Measurements from ENCODE around the gene RTKN.

RTKN gene

DNA sequence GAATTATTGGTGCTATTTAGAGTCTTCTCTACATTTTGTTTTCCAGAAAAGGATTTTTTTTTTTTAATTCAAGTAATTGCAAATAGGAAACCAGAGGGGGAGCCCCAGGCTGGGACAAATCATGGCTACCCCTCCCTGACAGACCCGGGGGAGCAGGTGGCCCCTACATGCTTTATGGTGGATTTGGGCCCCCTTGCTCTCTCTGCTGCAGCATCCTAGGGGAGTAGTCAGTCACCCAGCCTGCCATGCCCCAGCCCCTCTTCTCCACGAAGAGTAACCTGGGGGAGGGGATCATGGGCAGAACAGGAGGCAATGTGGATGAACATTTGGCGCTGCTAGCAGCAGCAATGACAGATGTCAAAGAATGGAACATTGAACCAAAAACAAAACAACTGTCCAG, 25.0 kb downstream of the RTKN start:
- no peak for DNase-seq

DNA sequence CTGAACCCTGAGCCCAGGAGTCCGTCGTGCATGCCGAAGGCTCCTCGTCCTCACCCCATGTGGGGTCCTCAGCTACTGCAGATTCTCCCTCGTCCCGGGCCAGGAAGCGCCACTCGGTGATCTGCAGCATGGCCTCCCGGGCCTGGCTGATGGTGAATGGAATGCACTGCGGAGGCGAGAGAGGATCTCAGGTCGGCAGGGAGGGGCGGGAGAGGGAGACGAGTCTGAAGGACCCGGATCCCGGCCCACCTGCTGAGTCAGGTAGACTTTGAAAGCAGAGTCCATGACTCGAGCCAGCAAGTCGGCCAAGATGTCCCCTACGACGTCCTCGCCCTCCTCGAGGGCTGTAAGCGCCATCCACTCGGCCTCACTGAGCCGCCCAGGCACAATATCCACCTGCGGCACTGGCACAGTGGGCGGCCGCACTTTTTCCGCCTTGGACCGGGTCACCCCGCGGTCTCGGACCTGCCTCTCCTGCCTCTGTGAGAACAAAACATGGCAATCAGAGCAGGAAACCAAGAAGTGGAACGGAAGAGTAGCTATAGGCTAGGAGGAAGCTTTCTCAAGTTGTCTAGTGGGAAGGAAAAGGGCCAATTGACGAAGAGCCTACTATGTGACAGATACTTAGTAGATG, 25.9 kb downstream of the RTKN start:
- no peak for DNase-seq

GRCh38 chr2:74414881-74415761, 26.6 kb downstream of the RTKN start:
- peak; percentile 39 for DNase-seq

DNA sequence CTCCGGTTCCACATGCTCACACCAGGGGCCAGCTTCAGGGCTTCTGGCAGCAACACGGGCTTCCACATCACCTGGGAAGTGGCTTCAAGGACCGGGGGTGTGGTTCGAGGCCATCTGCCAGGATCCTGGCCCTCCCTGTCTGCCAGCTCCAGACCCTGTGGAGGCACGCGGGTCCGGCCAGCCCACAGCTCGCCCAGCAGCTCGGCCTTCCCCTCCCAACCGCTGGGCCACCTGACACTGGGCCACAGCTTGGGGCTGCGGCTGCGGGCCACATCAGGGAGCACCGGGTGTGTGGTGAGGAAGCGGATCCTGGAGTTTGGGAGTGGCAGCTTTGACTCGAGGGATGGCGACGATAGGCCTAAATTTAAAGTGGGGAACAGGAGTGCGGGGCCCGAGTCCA, 27.3 kb downstream of the RTKN start:
- no peak for DNase-seq

GRCh38 chr2:74413001-74413698, 28.6 kb downstream of the RTKN start:
- DNase-seq = no peak

- DNase-seq = no peak
These were observed 34.1 kb downstream of the RTKN start for GRCh38 chr2:74407682-74408081.

GRCh38 chr2:74406035-74406434, 35.7 kb downstream of the RTKN start:
- no peak for DNase-seq

DNA sequence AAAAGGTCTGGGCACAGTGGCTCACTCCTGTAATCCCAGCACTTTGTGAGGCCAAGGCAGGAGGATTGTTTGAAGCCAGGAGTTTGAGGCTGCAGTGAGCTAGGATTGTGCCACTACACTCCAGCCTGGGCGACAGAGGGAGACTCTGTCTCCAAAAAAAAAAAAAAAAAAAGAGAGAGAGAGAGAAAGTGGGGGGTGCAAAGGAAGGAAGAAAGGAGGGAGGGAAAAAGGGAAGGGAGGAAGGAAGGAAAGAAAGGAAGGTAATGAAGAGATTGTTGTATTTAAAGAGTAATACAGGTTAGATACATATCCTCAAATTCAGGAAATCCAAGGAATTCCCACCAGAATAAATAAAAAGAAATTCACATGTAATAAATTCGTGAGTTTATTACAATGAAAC, 39.8 kb downstream of the RTKN start:
- no peak for DNase-seq

- no peak for DNase-seq
These were observed 42.0 kb downstream of the RTKN start for GRCh38 chr2:74399785-74400184.

DNA sequence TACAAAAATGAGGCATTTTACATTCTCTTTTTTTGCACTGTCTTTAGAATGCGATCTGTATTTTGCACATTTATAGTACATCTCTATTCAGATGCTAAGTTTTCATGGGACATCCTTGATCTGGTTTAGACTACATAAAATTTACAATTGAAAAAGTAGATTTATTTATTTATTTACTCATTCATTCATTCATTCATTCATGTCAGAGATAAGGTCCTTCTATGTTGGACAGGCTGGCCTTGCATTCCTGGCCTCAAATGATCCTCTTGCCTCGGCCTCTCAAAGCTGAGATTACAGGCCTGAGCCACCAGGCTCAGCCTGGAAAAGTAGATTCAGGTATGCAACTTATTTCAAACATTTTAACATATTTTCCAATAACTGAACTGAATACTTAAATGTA, 45.6 kb downstream of the RTKN start:
- no peak for DNase-seq

DNA sequence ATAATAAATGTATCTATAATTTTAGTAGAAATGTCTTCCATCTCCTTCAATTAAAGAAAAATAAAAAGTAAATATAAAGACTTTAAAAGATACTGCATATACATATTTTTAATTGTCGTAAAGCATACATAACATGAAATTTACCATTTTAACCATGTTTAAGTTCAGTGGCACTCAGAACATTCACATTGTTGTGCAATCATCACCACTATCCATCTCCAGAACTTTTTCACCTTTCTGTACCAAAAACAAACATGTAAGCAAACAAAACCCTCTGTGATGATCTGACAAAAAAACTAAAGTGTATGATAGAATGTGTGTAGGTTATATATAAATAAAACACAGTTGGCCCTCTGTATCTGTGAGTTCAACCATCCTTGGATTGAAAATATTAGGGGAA, 48.2 kb downstream of the RTKN start:
- DNase-seq = no peak

- no peak for DNase-seq
These were observed 49.3 kb downstream of the RTKN start for GRCh38 chr2:74392449-74392743.

GRCh38 chr2:74391580-74392448, 49.9 kb downstream of the RTKN start:
- DNase-seq = peak; percentile 95

DNA sequence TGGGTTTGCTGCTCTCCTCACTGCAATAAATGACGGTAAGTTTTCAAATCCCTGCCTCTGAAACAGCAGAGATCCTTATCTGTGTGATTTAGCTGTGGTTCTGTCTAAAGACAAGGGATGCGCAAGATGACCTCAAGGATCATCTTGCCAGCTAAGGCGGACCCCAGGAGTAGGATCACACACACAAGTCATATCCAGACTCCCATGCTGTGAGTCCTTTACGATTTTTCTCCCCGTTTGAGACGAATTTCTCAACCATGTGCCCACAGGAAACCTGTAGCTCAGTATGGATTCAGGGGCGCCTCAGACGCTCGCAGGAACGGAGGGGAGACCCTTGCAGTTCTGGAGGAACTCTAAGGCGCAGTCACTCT, 50.5 kb downstream of the RTKN start:
- no peak for DNase-seq

DNA sequence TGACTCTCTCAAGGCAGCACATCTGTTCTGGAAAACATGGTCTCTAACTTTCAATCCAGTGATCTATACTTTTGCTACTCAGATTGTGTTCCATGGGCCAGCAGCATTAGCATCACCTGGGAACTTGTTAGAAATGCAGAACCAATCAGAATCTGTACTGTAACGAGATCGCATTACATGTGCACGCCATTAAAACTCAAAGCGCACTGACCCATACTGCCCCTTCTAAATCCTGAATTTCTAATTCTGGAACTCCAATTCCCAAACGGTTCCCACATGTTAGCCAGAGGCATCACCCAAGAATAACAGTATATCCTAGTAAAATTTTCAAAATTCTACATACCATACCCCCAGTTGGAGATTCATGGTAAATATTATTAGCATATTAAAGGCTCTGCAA, 51.1 kb downstream of the RTKN start:
- DNase-seq = no peak

DNA sequence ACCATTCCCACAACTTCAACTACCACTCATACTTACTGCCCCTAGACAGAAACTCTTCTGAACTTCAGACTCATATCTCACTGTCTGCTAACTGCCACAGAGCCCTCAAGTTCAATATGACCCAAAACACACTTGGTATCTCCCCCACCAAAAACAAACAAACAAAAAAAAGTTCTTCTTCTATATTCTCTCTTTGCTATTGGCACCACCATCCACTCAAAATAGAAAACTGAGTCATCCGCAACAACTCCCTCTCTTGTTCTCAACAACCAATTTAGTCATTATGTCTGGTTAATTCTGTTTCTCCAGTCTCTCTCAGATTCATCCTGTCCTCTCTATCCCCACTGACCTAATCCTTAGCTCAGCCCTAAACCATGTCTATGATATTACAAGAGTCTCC, 54.4 kb downstream of the RTKN start:
- no peak for DNase-seq

DNA sequence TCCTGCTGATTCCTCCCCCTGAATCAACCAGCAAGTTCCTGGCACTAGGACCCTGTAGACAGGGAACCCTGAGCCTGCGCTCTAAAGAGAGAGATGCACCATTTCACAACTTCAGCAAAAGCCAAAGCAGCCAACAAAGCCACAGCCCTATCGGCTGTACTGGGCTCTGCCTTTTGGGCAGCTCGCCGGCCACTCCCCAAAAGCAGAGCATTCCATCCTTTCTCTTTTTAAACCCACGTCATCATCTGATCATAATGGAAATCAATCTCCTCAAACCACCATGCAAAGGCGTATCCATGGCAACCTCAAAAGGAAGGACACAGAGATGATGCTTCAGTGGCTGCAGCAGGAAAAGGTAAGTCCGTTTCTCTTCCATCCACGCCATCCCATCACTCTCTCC, 56.3 kb downstream of the RTKN start:
- DNase-seq = no peak

- no peak for DNase-seq
These were observed 57.7 kb downstream of the RTKN start for GRCh38 chr2:74384051-74384450.

- no peak for DNase-seq
These were observed 58.5 kb downstream of the RTKN start for GRCh38 chr2:74383254-74383653.

DNA sequence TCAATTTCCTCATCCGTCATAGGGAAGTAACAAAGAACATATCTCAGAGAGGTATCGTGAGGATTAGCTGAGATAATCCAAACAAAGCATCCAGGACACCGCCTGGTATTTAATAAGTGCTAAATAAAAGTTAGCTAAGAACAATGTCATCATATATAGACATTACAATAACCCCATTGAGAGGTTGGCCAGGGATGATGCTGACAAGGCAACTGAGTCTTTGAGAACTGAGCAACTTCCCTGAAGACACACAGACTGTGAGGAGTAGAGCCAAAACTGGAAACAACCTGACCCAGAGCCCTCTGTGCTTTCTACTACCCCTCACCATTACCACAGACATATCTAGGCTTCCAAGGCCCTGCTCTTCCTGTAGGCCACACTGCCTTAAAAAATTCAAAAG, 60.0 kb downstream of the RTKN start:
- DNase-seq = no peak

- DNase-seq = peak; percentile 33
These were observed 61.6 kb downstream of the RTKN start, which contains the start of gene DCTN1 for GRCh38 chr2:74379851-74380789. Gene DCTN1 (minus strand): TSS chr2:74380311. CDS start chr2:74380037, 274 bp downstream.

DNA sequence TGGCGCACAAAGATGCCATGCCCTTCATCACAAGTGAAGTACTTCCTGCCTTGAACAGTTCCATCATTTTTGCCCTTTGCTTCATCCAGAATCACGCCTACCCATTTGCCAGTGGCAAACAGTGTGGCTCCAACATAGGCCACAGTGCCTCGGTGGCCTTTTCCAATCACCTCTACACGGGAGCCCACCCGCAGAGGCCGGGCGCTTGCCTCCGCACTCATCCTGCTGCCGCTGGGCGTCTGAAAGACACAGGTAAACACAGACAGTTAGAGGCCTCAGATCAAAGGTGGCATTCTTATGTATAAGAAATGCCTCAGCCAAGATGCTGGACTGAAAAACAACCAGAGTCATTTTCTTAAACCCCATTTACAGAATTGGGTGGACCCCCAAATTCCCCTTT, 63.7 kb downstream of the RTKN start:
- DNase-seq = no peak

Measured in activated CD8-positive, alpha-beta memory T cell treated with anti-CD3 and anti-CD28 coated beads, Interleukin-2, amount 50 U/mL, for 4 hours (primary cell).